ENCODE results near the gene ANKZF1.

GRCh38 chr2:219285894-219286425, 56.4 kb downstream of the ANKZF1 start:
- TF ChIP-seq POLR2AphosphoS5 (IDR thresholded peaks at IDR 0.05; ENCODE audit: borderline replicate concordance, low read depth, low read length) = no peak
- no peak for TF ChIP-seq EZH2 (IDR thresholded peaks at IDR 0.05)
